Nucleus accumbens (tissue), 56 donors: ENCODE data around the gene LMF1.

Experiments
- DNase-seq, 56 donors: peaks; one replicate each; lab custom pipeline; 2025; lab: John Stamatoyannopoulos, UW

The LMF1 gene

DNA sequence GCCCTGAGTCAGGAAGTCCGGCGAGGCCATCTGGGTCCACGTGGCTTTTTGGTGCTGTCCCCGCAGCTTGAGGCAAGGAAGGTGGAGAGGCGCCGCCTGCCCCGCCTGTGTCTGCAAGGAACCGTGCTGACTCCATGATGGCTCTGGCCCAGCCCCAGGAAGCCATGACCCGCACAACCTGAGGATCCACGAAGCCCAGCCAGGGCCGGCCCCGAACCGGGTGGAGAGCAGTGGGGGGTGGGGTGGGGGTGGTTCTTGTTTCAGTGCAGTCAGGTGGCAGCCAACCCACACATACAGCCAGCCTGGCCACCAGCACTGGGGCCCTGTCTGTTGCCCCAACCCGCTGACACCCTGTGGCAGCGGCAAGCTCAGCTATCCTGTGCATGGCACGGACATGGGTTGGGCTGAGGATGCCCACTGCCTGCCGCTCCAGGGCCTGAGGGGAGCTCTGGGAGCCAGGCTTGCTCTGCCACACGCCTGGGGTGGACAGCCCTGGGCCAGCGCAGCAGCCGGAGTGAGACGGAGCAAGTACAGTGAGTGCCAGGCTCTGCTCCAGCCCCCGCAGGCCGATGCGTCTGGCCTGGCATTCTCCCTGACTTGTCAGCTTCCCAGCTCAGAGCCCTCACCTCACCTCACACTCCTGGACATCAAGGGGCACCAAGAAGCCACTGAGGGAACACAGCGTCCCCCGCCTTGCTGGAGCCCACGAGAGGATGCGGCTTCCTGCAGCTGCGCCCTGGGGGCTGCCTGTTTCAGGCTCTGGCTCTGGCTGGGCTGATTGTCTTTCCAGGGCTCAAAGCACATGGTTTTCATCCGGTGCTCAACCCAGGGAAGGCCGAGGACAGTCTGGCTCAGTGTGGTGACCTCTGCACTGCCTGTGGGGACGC lies 68.8 kb downstream of the LMF1 start:
- DNase-seq, result peak in 32 of 56 donors; percentile 9 to 75 (median 44)

DNA sequence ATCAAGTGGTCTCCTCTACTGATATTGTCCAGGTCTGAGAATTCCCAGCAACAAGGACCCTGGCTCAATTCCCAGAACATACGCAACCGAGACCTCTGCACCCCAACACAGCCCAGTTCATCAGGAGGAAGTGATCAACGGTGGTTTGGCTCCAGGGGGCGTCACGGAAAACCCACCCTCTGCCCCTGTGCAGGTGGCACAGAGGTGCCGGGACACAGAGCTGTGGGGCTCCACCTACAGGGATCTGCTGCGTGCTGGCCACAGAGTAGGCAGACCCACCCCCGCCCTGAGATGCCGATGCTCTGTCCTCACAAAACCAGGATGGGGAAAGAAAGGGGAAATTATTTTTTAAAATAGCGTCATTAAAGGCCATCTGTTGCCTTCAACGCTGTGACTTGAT lies 69.6 kb downstream of the LMF1 start:
- DNase-seq, result no peak

- DNase-seq, result no peak
Measured at GRCh38 chr16:900211-900610, 70.6 kb downstream of the LMF1 start.

- DNase-seq, result no peak
Measured at GRCh38 chr16:899683-900060, 71.1 kb downstream of the LMF1 start.

DNA sequence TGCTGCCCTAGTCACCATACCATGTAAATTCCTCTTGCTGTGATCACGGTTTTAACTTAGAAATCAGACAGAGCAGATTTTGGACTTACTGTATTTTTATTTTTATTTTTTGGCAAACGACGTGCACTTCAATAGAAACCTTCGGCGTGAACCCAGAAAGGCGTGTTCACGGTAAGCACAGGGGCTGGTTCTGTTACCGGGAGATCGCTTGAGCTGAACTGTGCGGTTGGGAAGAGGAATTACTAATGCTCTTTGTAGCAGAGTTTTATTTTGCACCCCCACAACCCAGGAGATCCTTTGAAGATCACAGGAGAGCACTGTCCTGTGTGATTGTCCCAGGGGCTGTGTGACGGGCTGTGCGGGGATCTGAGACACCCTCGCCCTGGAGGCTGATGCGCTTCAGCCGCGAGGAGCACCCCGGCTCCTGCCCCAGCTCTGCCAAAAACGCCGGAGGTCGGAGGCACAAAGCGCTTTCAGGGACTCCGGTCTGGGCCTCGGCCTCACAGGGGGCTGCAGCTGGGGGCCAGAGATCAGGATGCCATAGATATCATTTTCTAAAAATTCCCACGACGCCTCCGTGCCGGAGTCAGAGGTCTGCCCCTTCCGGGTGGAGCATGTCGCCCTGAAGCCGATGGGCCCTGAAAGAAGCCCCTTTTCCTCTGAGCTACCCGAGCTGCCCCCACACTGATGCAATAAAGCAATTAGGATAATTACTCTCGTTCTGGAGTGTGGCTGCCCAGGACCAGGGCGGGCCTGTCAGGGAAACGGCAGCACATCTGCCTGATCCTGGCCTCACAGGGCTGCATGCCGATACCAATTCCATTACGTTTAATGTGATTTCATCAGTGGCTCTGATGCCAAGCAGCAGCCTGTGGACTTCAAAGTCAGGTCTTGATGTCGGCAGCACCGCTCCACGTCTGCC lies 71.8 kb downstream of the LMF1 start:
- peak in 2 of 56 donors; percentile 25 to 35 for DNase-seq

GRCh38 chr16:898216-898615 lies 72.6 kb downstream of the LMF1 start:
- no peak for DNase-seq

- DNase-seq, result peak in 11 of 56 donors; percentile 14 to 58 (median 32)
Measured at GRCh38 chr16:897701-898100, 73.1 kb downstream of the LMF1 start.

GRCh38 chr16:897200-897543 lies 73.6 kb downstream of the LMF1 start:
- DNase-seq, result peak in 2 of 56 donors; percentile 14 to 30

DNA sequence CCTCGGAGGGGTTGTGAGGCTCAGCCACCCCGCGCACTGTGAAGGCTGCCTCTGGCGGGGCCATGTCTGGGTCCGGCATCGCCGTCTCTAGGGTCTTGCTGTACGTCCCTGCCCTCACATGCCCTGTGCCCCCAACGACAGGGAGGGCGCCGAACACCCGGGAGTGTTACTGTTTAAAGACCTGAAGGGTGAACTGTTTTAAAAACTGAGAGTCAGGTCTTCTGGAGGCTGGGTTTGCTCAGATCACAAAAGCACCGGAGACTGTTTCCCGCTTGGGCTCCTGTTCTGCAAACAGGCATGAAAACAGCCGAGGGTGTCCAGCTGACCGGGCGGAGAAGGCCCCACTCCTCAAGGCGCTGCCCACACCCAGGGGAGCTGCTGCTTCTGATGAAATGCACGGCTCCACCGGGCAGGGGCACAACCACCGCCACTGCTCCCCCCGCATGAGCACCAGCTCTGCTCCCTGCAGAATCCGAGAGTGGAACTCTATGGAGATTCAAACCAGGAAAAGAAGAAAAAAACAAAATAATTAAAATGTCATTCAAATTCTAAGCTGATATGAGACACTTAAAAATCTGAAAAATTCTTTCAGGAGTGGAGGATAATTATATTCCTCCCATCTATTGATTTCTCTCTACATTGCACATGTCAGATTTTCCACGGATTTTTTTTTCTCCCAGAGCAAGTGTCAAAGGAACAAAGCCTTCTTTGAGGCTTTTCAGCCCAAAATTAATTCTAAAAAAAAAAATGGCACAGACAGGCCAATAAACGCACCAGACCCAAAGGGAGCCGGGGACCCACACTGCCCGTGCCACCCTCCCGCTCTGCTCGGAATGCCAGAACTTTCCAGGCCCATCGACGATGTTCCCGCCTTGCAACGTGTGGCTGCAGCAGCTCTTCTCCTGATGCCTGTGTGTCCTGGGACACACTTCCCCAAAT lies 74.3 kb downstream of the LMF1 start:
- peak in 45 of 56 donors; percentile 15 to 83 (median 49) for DNase-seq

GRCh38 chr16:895371-895770 lies 75.4 kb downstream of the LMF1 start:
- DNase-seq, result peak in 1 of 56 donors; percentile 26

DNA sequence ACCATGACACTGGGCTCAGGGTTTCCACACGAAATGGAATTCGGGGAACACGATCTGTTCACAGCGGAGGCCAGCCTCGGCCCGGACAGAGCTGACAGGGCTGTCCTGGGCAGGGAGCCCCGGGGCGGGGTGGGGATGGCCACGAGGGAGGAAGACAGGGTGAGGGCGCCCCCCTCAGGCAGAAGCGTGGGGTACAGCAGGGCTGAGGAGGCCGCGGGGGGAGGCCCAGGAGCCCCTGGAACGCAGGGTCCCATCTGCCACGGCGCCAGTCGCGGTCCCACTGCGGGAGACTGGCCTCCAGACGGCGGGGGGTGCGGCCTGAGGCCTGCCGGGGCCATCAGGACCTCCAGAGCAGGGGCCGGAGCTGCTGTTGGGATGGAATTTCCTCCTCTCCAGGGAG lies 75.9 kb downstream of the LMF1 start:
- peak in 1 of 56 donors; percentile 40 for DNase-seq

DNA sequence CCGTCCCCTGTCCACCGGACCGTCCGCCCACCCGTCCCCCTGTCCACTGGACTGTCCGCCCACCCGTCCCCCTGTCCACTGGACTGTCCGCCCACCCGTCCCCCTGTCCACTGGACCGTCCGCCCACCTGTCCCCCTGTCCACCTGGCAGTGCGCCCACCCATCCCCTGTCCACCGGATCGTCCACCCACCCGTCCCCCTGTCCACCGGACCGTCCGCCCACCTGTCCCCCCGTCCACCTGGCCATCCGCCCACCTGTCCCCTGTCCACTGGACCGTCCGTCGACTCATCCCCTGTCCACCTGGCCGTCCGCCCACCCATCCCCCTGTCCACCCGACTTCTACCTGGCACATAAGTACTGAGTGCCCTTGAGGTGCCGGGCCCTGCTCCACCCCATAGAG lies 76.6 kb downstream of the LMF1 start:
- DNase-seq, result peak in 6 of 56 donors; percentile 17 to 47 (median 30)

GRCh38 chr16:893360-893759 lies 77.4 kb downstream of the LMF1 start:
- peak in 7 of 56 donors; percentile 11 to 47 (median 23) for DNase-seq

DNA sequence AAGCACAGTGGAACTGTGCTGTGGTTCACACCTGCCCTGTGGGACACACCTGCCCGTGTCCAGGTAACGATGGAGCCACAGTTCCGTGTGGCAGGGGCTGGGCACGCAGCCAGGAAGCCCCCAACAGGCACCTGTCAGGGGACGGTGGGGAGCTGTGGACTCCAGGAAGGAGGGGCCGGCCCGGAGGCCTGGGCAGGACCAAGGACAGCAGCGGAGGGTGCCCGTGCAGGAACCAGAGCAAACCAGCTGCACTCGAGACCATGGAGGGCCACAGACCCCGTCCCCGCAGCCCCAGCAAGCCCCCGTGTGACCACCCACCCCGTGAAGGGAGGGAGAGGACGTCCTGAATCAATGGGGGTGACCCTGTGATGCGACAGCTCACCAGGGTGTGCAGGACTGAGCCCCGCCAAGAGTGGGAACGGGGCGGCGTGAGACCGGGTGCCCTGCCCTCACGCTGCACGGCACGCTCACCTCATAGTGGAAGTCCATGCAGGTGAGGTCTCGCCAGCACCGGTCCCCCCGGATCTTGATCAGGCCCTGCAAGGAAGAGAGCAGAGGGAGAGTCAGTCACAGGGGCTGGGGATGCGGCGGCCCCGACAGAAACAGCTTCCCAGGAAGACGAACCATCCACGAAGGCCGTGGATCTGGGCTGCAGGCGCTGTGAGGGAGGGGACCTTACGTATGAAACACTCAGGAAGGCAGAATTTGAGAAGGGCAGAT lies 78.1 kb downstream of the LMF1 start:
- DNase-seq, result no peak

DNA sequence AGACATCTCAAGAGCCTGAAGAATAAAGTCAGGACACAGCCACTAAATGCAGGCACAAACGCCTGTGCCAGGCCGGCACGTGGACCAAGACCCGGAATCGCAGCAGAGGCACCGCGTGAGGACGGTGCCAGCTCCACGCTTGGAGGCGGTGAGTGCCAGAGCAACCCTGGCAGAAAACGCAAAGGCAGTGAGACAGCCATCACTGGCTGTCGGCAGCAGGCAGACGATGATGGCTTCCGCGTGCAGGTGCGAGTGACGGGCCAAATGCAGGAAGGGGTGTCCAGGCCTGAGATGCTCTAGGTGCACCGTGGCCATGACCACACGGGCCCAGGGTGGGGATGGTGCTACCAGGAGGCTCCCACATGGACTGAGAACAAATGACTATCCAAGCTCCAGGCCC lies 78.8 kb downstream of the LMF1 start:
- DNase-seq, result no peak

GRCh38 chr16:891353-891740 lies 79.4 kb downstream of the LMF1 start:
- DNase-seq, result no peak

- no peak for DNase-seq
Measured at GRCh38 chr16:890716-891352, 80.0 kb downstream of the LMF1 start.

- no peak for DNase-seq
Measured at GRCh38 chr16:890217-890616, 80.6 kb downstream of the LMF1 start.

GRCh38 chr16:889586-889985 lies 81.2 kb downstream of the LMF1 start:
- no peak for DNase-seq
